Right lobe of liver (tissue), 4 donors: Measurements from ENCODE around the gene CRB3.

ENCODE experiments used
- CTCF ChIP-seq, 4 donors: fragments of 200-600 bp in 3 of 4; fragments of 450-650 bp in 1 of 4; IDR thresholded peaks; one replicate each; pipeline versions ENCODE4 v1.5.1 to v1.8.0; 2016 to 2022; ENCODE audit warnings: antibody characterized with exemption in 4 of 4, mild to moderate bottlenecking in 2 of 4
- POLR2A ChIP-seq: fragments of 450-650 bp; IDR thresholded peaks from one replicate; pipeline ENCODE4 v1.6.1; 2017; ENCODE audit warnings: antibody characterized with exemption, mild to moderate bottlenecking
- donor health status: DM: no; HTN: no; CAD: no.
- donor health status: DM: no; HTN: no; CAD: no.
- donor health status: DM: no; HTN: yes; CAD: no.

- TF ChIP-seq CTCF (IDR thresholded peaks at IDR 0.05) (no peak), POLR2A (no peak)
These were observed 37.0 kb downstream of the CRB3 start for GRCh38 chr19:6500837-6501739.
